HEK293 (cell line): ENCODE measurements around the gene WDR53.

Experiments used
- CTCF ChIA-PET: fragments of 350-600 bp; formaldehyde crosslinking; extraction: SDS; loops from one replicate; lab custom pipeline; 2021; ENCODE audit warnings: antibody characterized with exemption; lab: Yijun Ruan, JAX
- POLR2A ChIA-PET: fragments of 300-600 bp; formaldehyde crosslinking; extraction: SDS; loops from one replicate; lab custom pipeline; 2020; ENCODE audit warnings: antibody characterized with exemption, inconsistent platforms; lab: Yijun Ruan, JAX
- H3K27ac ChIP-seq: fragments of 200-500 bp; sonication (Bioruptor generic); 2 replicates; pipeline ENCODE4 v1.5.1; 2014; ENCODE audit warnings: low read depth, low read length, control low read depth, inconsistent platforms; ENCODE audit errors: extremely low read depth
- H3K36me3 ChIP-seq, 2 experiments: fragments of 200-500 bp in 1 of 2; sonication (Bioruptor generic) in 1 of 2; 1 replicate in 1 of 2; 2 replicates in 1 of 2; pipeline ENCODE4 v1.5.1; 2014 to 2017; ENCODE audit warnings: inconsistent platforms in 2 of 2, low read length in 2 of 2; ENCODE audit not compliant: control insufficient read depth in 2 of 2, insufficient read depth in 1 of 2
- H3K4me1 ChIP-seq: fragments of 200-500 bp; sonication (Bioruptor generic); 2 replicates; pipeline ENCODE4 v1.5.1; 2014; ENCODE audit warnings: mild to moderate bottlenecking, low read length, inconsistent platforms; ENCODE audit not compliant: control insufficient read depth, insufficient read depth
- H3K4me3 ChIP-seq: 2 replicates; pipeline ENCODE4 v1.5.1; 2011; ENCODE audit warnings: low read depth, mild to moderate bottlenecking, control low read depth, low read length, moderate library complexity
- H3K9me3 ChIP-seq: fragments of 200-500 bp; sonication (Bioruptor generic); 2 replicates; pipeline ENCODE4 v1.5.1; 2014; ENCODE audit warnings: low read depth, low read length, inconsistent platforms; ENCODE audit not compliant: control insufficient read depth, insufficient read depth
- GLI2 ChIP-seq: fragments of 450-650 bp; formaldehyde crosslinking; IDR thresholded peaks from 2 replicates; pipeline ENCODE4; 2017; ENCODE audit warnings: missing biosample characterization, missing genetic modification characterization, low read depth, borderline replicate concordance
- KLF7 ChIP-seq: fragments of 450-650 bp; formaldehyde crosslinking; IDR thresholded peaks from 2 replicates; pipeline ENCODE4 v1.5.1; 2016; ENCODE audit warnings: missing biosample characterization, missing genetic modification characterization, borderline replicate concordance
- OVOL3 ChIP-seq: fragments of 450-650 bp; formaldehyde crosslinking; IDR thresholded peaks from 2 replicates; pipeline ENCODE4 v1.5.1; 2016; ENCODE audit warnings: missing biosample characterization, missing genetic modification characterization
- PRDM10 ChIP-seq: fragments of 450-650 bp; formaldehyde crosslinking; IDR thresholded peaks from 2 replicates; pipeline ENCODE4 v1.5.1; 2016; ENCODE audit warnings: missing biosample characterization, missing genetic modification characterization
- PRDM4 ChIP-seq: fragments of 450-650 bp; formaldehyde crosslinking; IDR thresholded peaks from 2 replicates; pipeline ENCODE4 v1.5.1; 2017; ENCODE audit warnings: missing biosample characterization, missing genetic modification characterization
- SP7 ChIP-seq: fragments of 450-650 bp; formaldehyde crosslinking; IDR thresholded peaks from 2 replicates; pipeline ENCODE4 v1.5.1; 2016; ENCODE audit warnings: missing biosample characterization, missing genetic modification characterization
- ZFHX2 ChIP-seq: fragments of 450-650 bp; formaldehyde crosslinking; conservative IDR thresholded peaks from 2 replicates; pipeline ENCODE4 v1.5.1; 2016; ENCODE audit warnings: missing biosample characterization, missing genetic modification characterization
- ZNF24 ChIP-seq: fragments of 450-650 bp; formaldehyde crosslinking; IDR thresholded peaks from 2 replicates; pipeline ENCODE4 v1.5.1; 2016; ENCODE audit warnings: missing biosample characterization, missing genetic modification characterization
- ZNF37A ChIP-seq: fragments of 450-650 bp; IDR thresholded peaks from 2 replicates; pipeline ENCODE4 v1.5.1; 2018; ENCODE audit warnings: missing biosample characterization, missing genetic modification characterization
- ZNF426 ChIP-seq: fragments of 450-650 bp; formaldehyde crosslinking; IDR thresholded peaks from 2 replicates; pipeline ENCODE4 v1.5.1; 2017; ENCODE audit warnings: missing biosample characterization, missing genetic modification characterization, mild to moderate bottlenecking, inconsistent platforms, moderate library complexity
- ZNF433 ChIP-seq: fragments of 450-650 bp; formaldehyde crosslinking; IDR thresholded peaks from 2 replicates; pipeline ENCODE4 v1.5.1; 2016; ENCODE audit warnings: missing biosample characterization, missing genetic modification characterization, low read depth
- ZNF558 ChIP-seq: fragments of 450-650 bp; formaldehyde crosslinking; IDR thresholded peaks from 2 replicates; pipeline ENCODE4 v1.5.1; 2016; ENCODE audit warnings: missing biosample characterization, missing genetic modification characterization
- ZNF560 ChIP-seq: fragments of 450-650 bp; formaldehyde crosslinking; IDR thresholded peaks from 2 replicates; pipeline ENCODE4 v1.5.1; 2017; ENCODE audit warnings: missing biosample characterization, missing genetic modification characterization, borderline replicate concordance
- ZNF596 ChIP-seq: fragments of 450-650 bp; IDR thresholded peaks from 2 replicates; pipeline ENCODE4 v1.5.0; 2018; ENCODE audit warnings: missing biosample characterization, mild to moderate bottlenecking, missing genetic modification characterization, moderate library complexity
- ZNF639 ChIP-seq: fragments of 450-650 bp; formaldehyde crosslinking; IDR thresholded peaks from 2 replicates; pipeline ENCODE4 v1.5.1; 2016; ENCODE audit warnings: missing biosample characterization, missing genetic modification characterization
- ZNF645 ChIP-seq: fragments of 450-650 bp; formaldehyde crosslinking; IDR thresholded peaks from 2 replicates; pipeline ENCODE4; 2016; ENCODE audit warnings: missing biosample characterization, missing genetic modification characterization
- ZNF670 ChIP-seq: fragments of 450-650 bp; formaldehyde crosslinking; IDR thresholded peaks from 2 replicates; pipeline ENCODE4 v1.5.1; 2016; ENCODE audit warnings: missing biosample characterization, missing genetic modification characterization, low read depth
- ZNF776 ChIP-seq: fragments of 450-650 bp; formaldehyde crosslinking; IDR thresholded peaks from 2 replicates; pipeline ENCODE4 v1.5.0; 2017; ENCODE audit warnings: missing biosample characterization, missing genetic modification characterization, borderline replicate concordance
- ZNF777 ChIP-seq: fragments of 450-650 bp; formaldehyde crosslinking; IDR thresholded peaks from 2 replicates; pipeline ENCODE4 v1.5.1; 2017; ENCODE audit warnings: missing biosample characterization, missing genetic modification characterization, borderline replicate concordance
- ZNF830 ChIP-seq: fragments of 450-650 bp; IDR thresholded peaks from 2 replicates; pipeline ENCODE4 v1.5.0; 2018; ENCODE audit warnings: missing biosample characterization, missing genetic modification characterization, low read depth, mild to moderate bottlenecking, moderate library complexity
- ZNF837 ChIP-seq: fragments of 450-650 bp; formaldehyde crosslinking; IDR thresholded peaks from 2 replicates; pipeline ENCODE4 v1.5.1; 2016; ENCODE audit warnings: missing biosample characterization, missing genetic modification characterization

Gene WDR53

GRCh38 chr3:196563721-196564225 lies 4.6 kb downstream of the WDR53 start (continued):
- TF ChIP-seq PRDM4 (tag by site-specific recombination) (no peak), ZNF558 (tag by site-specific recombination) (no peak)
- TF ChIP-seq, all 188 proteins: peak for 0

- no peaks in the 10 kb centered on the region for H3K9me3 ChIP-seq
- H3K36me3 ChIP-seq, result peaks cover 0 to 14% of the 10 kb centered on the region in 2 experiments; a peak in 2 of 3 replicates
- H3K4me1 ChIP-seq, result no peaks in the 10 kb centered on the region
- no peak overlapping the region for H3K4me3 ChIP-seq
- ChIA-PET CTCF (no interaction called here), POLR2A (no interaction called here)
- TF ChIP-seq ZNF670 (tag by site-specific recombination) (no peak), ZNF777 (tag by site-specific recombination) (no peak), ZNF639 (tag by site-specific recombination) (no peak), ZNF830 (no peak), ZNF37A (tag by site-specific recombination) (no peak), PRDM10 (tag by site-specific recombination) (no peak), SP7 (tag by site-specific recombination) (no peak), ZNF837 (no peak), KLF7 (tag by site-specific recombination) (no peak), ZNF426 (no peak), ZNF24 (tag by site-specific recombination) (no peak), OVOL3 (no peak), ZNF645 (no peak), ZNF433 (no peak)
- H3K27ac ChIP-seq, result no peak overlapping the region
Observed at GRCh38 chr3:196559826-196560225, 8.5 kb downstream of the WDR53 start.

GRCh38 chr3:196558476-196558875 lies 9.9 kb downstream of the WDR53 start:
- Histone ChIP-seq H3K36me3 (peaks cover 0 to 21% of the 10 kb centered on the region in 2 experiments; a peak in 2 of 3 replicates), H3K9me3 (no peaks in the 10 kb centered on the region), H3K4me3 (no peak overlapping the region), H3K4me1 (no peaks in the 10 kb centered on the region), H3K27ac (no peak overlapping the region)
- CTCF ChIA-PET, result no interaction called here
- POLR2A ChIA-PET, result no interaction called here
- TF ChIP-seq ZNF837 (no peak), ZNF560 (tag by site-specific recombination) (no peak), ZNF596 (no peak), ZNF776 (tag by site-specific recombination) (no peak), GLI2 (tag by site-specific recombination) (no peak), ZFHX2 (tag by site-specific recombination) (no peak)
